GM19025 (cell line): ENCODE data around the gene SERPINB1.
"Not testable (repeated sequence)": the region's sequence is repeated elsewhere in the genome, so short reads cannot be mapped to it uniquely, and the experiment has no call there.

Experiments used
- ATAC-seq: cut with Tn5 transposase; IDR thresholded peaks from one replicate; pipeline ENCODE4 v1.9.1; 2021; ENCODE audit warnings: mild to moderate bottlenecking, low read depth, moderate library complexity; ENCODE audit not compliant: unreplicated experiment

Gene SERPINB1

GRCh38 chr6:2866171-2866846 lies 24.6 kb upstream of the SERPINB1 start:
- ATAC-seq, result peak; percentile 40

GRCh38 chr6:2865694-2866151 lies 24.1 kb upstream of the SERPINB1 start:
- ATAC-seq, result no peak

GRCh38 chr6:2865270-2865669 lies 23.6 kb upstream of the SERPINB1 start:
- no peak for ATAC-seq

- ATAC-seq, result no peak
Measured at GRCh38 chr6:2863901-2864300, 22.2 kb upstream of the SERPINB1 start.

GRCh38 chr6:2862712-2863181 lies 21.1 kb upstream of the SERPINB1 start:
- peak; percentile 43 for ATAC-seq

- no peak for ATAC-seq
Measured at GRCh38 chr6:2861822-2862164, 20.1 kb upstream of the SERPINB1 start.

GRCh38 chr6:2861060-2861821 lies 19.6 kb upstream of the SERPINB1 start:
- no peak for ATAC-seq

GRCh38 chr6:2860706-2861059 lies 19.0 kb upstream of the SERPINB1 start:
- ATAC-seq, result not testable (repeated sequence)

GRCh38 chr6:2859798-2860705 lies 18.4 kb upstream of the SERPINB1 start:
- ATAC-seq, result not testable (repeated sequence)

GRCh38 chr6:2859185-2859700 lies 17.6 kb upstream of the SERPINB1 start:
- no peak for ATAC-seq

GRCh38 chr6:2857580-2858337 lies 16.1 kb upstream of the SERPINB1 start:
- ATAC-seq, result peak; percentile 50

- ATAC-seq, result no peak
Measured at GRCh38 chr6:2857185-2857579, 15.5 kb upstream of the SERPINB1 start.

- no peak for ATAC-seq
Measured at GRCh38 chr6:2855061-2855519, 13.4 kb upstream of the SERPINB1 start.

- ATAC-seq, result no peak
Measured at GRCh38 chr6:2854396-2854982, 12.8 kb upstream of the SERPINB1 start.

GRCh38 chr6:2853769-2854395 lies 12.2 kb upstream of the SERPINB1 start:
- peak; percentile 27 for ATAC-seq

- ATAC-seq, result not testable (repeated sequence)
Measured at GRCh38 chr6:2853378-2853768, 11.7 kb upstream of the SERPINB1 start.

- ATAC-seq, result no peak
Measured at GRCh38 chr6:2852921-2853322, 11.3 kb upstream of the SERPINB1 start.

- no peak for ATAC-seq
Measured at GRCh38 chr6:2852514-2852855, 10.8 kb upstream of the SERPINB1 start.
